ENCODE results near the gene PTGES. TPM values are rescaled to one million over a fixed set of nuclear protein-coding genes. Genes with fewer than 3 reads are reported as not detected.
A peak's percentile ranks its signal among the peaks of the same experiment; 100 is the strongest.

PTGES gene
- total RNA-seq, 4 donors from 2014 or later = 14.7 to 33.0 (median 25.7) TPM

DNA sequence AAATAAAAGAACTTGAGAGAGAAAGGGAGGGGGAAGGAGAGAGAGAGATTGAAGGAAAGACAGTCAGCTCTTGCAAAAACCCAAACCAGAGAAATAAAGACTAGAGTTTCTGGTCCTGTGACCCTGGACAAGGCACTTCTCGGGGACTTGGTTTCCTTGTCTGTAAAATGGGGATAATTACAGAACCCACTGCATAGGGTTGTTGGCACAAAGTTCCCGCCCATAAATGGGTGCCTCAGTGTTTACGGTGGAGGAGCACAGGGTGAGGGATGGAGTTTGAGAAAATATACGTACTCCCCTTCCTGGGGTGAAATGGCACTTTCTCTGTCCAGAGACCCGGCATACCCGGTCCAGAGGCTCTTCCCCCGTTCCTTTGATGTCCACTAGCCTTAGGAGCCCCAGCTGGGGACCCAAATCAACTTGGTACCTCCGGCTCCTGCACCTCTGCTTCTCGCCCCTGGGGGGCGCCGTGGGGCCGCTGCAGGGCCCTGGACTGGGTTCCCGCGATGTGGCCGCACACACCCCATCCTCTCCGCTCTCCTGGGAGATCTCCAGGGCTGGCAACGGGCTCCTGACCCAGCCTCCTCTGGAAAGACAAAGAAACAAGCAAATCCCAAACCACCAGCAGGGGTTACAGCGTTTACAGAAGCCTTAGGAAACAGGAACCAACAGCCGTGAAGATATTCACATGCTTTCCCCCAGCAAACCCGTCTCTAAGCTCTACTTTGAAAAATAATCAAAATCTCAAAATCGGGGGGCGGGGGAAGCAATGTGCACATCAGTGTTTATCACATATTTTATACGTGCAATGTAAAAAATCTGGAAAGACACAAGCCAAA is 26.3 kb downstream of the PTGES start:
- Histone ChIP-seq H3K36me3 (no peaks in the 10 kb centered on the region), H3K27me3 (peaks cover 0 to 14% of the 10 kb centered on the region in 2 donors), H3K4me3 (peak overlapping the region in 1 of 4 donors; percentile 18), H3K4me1 (peaks cover 0 to 23% (median 0%) of the 10 kb centered on the region in 4 donors), H3K27ac (peak overlapping the region in 2 of 4 donors; percentile 5 to 35), H3K9me3 (no peaks in the 10 kb centered on the region)
- TF ChIP-seq POLR2A (IDR thresholded peaks at IDR 0.05) (no peak), CTCF (IDR thresholded peaks at IDR 0.05) (peak; percentile 80 to 94 (median 87))
- whole genome bisulfite sequencing, 2 donors = 14 to 15% methylated on average over 23 of the region's 23 CpGs
- DNase-seq (ENCODE audit: low spot score in 2 of 2) = peak; percentile 54 to 75

GRCh38 chr9:129725795-129726251 is 27.0 kb downstream of the PTGES start:
- 18 to 27% methylated on average over 3 to 10 of the region's 10 CpGs for WGBS, 2 donors
- no peak for DNase-seq (ENCODE audit: low spot score in 2 of 2)
- TF ChIP-seq CTCF (IDR thresholded peaks at IDR 0.05) (no peak), EP300 (IDR thresholded peaks at IDR 0.05) (no peak), POLR2A (IDR thresholded peaks at IDR 0.05) (no peak)
- H3K36me3 ChIP-seq = no peaks in the 10 kb centered on the region
- no peaks in the 10 kb centered on the region for H3K9me3 ChIP-seq
- peak overlapping the region in 2 of 4 donors; percentile 5 to 40 for H3K27ac ChIP-seq
- H3K4me3 ChIP-seq = no peak overlapping the region
- peaks cover 0 to 23% (median 0%) of the 10 kb centered on the region in 4 donors for H3K4me1 ChIP-seq
- peaks cover 0 to 7% of the 10 kb centered on the region in 2 donors for H3K27me3 ChIP-seq

DNA sequence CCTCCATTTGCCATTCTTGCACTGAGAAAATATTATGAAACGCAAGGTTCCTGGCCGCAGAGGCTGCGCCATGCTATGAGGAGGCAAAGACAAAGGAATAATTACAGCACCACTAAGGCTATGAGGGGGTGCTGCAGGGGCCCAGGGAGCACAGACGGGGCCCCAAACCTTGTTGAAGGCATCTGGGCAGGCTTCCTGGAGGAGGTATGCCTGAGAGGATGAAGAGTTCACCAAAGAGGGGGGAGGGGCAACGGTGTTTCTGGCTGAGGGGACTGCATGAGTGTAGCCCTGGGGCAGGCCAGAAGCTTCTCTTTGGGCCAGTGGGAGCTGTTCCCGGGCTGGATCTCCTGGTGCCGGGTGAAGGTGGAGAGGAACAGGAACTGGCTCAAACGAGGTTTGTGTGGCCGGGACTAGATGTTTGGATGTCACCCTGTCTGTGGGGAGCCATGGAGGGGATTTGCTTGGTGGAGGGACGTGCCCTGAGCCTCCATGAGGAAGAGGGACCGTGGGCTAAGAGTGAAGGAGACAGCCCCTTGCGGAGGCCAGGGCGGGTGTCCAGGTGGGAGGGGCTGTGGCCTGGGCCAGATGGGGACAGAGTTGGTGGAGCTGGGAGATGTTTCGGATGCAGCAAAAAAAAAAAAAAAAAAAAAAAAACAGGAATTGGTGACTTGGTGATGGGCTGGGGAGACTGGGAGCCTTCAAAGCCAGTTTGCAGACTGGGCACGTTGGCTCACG is 28.2 kb downstream of the PTGES start:
- DNase-seq (ENCODE audit: low spot score in 2 of 2) = no peak
- H3K27me3 ChIP-seq = no peaks in the 10 kb centered on the region
- 82 to 86% methylated on average over 16 of the region's 16 CpGs for WGBS, 2 donors
- peaks cover 0 to 23% (median 0%) of the 10 kb centered on the region in 4 donors for H3K4me1 ChIP-seq
- TF ChIP-seq POLR2A (IDR thresholded peaks at IDR 0.05) (no peak), CTCF (IDR thresholded peaks at IDR 0.05) (no peak), EP300 (IDR thresholded peaks at IDR 0.05) (no peak)
- H3K9me3 ChIP-seq = no peaks in the 10 kb centered on the region
- no peaks in the 10 kb centered on the region for H3K36me3 ChIP-seq
- no peak overlapping the region for H3K4me3 ChIP-seq
- no peak overlapping the region for H3K27ac ChIP-seq

DNA sequence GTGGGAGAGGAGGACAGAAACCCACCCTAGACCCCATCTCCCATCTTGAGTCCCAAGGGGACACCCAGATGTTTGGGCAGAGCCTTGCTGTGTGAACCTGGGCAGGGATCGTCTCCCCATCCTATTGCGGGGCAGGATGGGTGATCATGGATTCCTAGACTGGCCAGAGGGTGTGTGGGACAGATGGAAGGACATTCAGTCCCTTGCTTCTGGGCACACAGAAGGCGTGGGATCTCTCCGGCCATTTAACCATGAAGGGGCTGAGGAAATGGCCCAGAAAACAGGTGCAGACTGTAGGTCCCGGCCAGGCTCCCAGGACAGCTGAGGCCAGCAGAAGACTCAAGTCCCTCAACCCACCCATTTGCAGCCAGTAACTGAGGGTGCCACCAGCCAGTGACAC is 29.9 kb downstream of the PTGES start:
- Histone ChIP-seq H3K27ac (no peak overlapping the region), H3K4me3 (no peak overlapping the region), H3K4me1 (peaks cover 0 to 23% (median 0%) of the 10 kb centered on the region in 4 donors), H3K36me3 (no peaks in the 10 kb centered on the region), H3K27me3 (no peaks in the 10 kb centered on the region), H3K9me3 (no peaks in the 10 kb centered on the region)
- 78 to 91% methylated on average over 5 of the region's 5 CpGs for WGBS, 2 donors
- no peak for DNase-seq (ENCODE audit: low spot score in 2 of 2)
- TF ChIP-seq EP300 (IDR thresholded peaks at IDR 0.05) (no peak), POLR2A (IDR thresholded peaks at IDR 0.05) (no peak), CTCF (IDR thresholded peaks at IDR 0.05) (no peak)

All from tibial nerve (tissue), 4 donors.